Activated CD4-positive, alpha-beta T cell treated with anti-CD3 and anti-CD28 coated beads, Interleukin-2, Interleukin-6, amounts not matched to agents 100 ng/mL and 50 ng/mL, durations not matched to agents 16 hours and 8 hours (primary cell): ENCODE data around the gene HCRTR1.

Experiments used
- DNase-seq: peaks from one replicate; pipeline ENCODE4 v3.0.0-alpha.2; 2020

The HCRTR1 gene

DNA sequence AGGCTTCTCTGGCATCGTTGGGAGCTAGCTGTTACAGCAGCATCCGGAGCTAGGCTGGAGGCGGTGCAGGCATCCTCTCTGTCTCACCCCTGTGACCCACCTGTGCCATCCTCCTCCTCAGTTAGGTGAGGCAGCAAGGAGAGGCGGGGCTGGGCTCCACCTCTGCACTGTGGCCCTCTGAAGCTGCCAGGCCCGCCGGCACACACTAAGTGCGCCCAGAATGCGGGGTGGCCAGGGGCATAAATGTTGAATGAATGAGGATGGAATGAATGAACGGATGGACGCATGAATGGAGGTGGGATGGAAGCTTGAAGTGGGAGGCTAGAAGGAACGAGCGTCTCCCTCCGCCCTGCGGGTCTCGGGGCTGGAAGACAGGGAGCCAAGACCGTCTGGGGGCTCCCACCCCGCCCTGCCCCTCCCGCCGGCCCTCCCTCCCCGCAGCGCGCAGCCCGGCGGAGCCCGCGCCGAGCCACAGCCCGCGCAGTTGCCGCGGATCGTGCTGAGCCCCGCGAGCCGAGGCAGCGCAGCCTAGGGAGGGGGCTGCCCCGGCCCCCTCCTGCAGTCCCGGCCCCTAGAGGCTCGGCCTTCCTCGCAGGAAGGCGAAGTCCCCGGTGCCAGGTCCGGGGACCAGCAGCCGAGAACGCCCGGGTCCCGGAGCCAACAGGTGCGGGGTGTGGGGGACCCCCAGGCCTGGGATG is at the start of gene HCRTR1:
HCRTR1 (plus strand) TSS at position 472 of the 698 bp plus-strand sequence. CDS start 1,504 bp downstream, outside the sequence.
- no peak for DNase-seq

DNA sequence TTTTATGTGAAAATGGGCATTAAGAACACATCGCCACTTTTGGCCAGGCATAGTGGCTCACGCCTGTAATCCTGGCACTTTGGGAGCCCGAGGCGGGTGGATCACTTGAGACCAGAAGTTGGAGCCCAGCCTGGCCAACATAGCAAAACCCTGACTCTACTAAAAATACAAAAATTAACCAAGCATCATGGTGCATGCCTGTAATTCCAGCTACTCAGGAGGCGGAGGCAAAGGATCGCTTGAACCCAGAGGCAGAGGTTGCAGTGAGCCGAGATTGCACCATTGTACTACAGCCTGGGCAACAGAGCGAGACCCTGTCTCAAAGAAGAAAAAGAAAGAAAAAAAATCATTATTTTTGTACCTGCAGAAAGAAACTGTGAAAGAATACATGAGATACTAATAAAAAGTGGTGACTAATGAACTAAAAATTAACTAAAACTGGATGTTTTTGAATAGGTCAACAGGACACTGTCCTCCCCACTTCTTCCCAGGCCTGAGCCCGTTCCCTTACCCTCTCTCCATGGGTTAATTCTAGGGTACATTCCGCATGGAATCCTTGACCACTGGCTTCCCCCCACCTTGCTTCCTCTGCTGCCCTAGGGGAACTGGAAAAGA is 49.4 kb upstream of the HCRTR1 start:
- DNase-seq: no peak

GRCh38 chr1:31568895-31569595 is 48.4 kb upstream of the HCRTR1 start:
- no peak for DNase-seq

GRCh38 chr1:31569596-31570173 is 47.8 kb upstream of the HCRTR1 start:
- DNase-seq: no peak

- no peak for DNase-seq
Measured at GRCh38 chr1:31570228-31570627, 47.3 kb upstream of the HCRTR1 start.

GRCh38 chr1:31570906-31571305 is 46.6 kb upstream of the HCRTR1 start:
- no peak for DNase-seq

DNA sequence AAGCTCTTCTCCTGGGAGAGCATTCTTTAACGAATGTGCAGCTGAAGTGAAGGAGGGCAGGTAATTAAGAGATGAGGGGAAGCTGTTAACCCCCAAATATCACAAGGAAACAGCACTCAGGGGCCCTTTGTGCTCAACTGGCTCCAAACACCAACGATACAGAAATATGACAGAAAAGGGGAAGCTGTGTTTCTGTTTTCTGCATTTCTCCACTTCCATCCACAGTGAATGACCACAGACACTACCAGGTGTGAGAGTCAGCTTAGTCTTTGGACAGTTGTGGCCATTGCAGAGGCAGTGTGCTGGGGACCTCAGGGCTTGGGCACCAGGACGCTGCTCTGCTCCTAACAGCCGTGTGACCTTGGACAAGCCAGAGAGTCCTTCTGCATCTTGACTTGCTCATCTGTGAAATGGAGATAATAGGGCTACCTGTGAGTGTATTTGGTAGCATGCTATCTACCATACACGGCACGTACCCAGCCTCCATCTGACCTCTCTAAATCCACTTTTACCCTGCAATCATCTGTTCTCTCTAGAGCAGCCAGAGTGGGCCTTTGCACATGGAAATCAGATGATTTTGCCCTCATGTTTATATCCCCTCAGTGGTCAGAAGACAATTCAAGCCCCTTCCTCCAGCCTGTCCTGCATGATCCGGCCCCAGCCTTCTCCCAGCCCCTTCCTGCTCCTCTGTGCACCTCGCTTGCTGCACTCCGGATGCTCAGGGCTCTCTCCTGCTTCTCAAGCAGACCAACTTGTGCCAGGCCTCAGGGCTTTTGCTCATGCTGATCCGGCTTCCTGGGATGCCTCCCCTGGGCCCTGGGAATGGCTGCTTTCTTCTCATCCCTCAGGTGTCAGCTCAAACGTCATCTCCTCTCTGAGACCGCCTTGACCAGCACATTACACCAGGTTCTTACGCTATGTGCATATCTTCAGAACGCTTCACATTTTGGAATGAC is 45.9 kb upstream of the HCRTR1 start:
- no peak for DNase-seq

GRCh38 chr1:31572323-31573104 is 45.0 kb upstream of the HCRTR1 start:
- no peak for DNase-seq

DNA sequence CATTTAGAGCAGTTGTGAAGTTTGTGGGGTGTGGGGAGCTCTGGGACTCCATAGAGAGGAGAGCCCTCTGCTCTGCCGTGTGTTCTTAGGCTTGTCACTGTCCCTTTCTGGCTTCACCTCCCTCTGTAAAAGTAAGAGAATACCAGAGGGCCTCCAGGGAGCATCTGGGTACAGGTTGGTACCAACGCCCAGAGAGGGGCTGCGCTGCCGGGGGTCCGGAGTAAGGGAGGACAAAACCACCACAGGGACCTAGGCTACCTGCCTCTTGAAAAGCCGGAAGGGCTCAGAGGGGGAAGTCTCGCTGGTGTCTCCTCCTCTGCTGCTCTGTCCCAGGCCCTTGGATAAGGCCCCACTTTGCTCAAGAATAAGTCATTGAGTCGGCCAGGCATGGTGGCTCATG is 44.2 kb upstream of the HCRTR1 start:
- DNase-seq: no peak

- no peak for DNase-seq
Measured at GRCh38 chr1:31574749-31575368, 42.6 kb upstream of the HCRTR1 start.

GRCh38 chr1:31575369-31576140 is 41.9 kb upstream of the HCRTR1 start:
- no peak for DNase-seq

DNA sequence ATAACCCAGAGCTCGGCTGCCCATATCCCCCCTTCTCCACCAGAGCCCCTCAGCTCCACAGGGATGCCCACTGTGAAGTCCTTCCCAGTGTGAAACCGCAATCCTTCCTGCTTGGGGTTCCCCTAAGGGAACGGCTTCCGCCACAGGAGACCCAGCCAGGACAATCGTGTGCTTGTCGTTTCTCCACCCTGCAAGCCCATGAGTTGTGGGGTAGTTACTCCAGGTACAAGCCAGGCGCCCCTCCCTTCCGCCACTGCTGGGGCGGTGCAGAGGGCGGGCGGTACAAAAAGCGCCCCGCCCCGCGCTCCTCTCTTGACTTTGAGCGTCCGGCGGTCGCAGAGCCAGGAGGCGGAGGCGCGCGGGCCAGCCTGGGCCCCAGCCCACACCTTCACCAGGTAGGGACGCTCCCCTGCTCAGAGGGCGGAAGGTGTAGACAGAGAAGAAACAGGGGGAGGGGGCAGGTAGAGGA is 41.3 kb upstream of the HCRTR1 start, which contains the start of gene TINAGL1:
TINAGL1 (plus strand) TSS at position 315 of the 469 bp plus-strand sequence. CDS start 634 bp downstream, outside the sequence.
- no peak for DNase-seq

GRCh38 chr1:31576743-31577455 is 40.6 kb upstream of the HCRTR1 start:
- DNase-seq: no peak

GRCh38 chr1:31577515-31578192 is 39.8 kb upstream of the HCRTR1 start:
- DNase-seq: no peak

DNA sequence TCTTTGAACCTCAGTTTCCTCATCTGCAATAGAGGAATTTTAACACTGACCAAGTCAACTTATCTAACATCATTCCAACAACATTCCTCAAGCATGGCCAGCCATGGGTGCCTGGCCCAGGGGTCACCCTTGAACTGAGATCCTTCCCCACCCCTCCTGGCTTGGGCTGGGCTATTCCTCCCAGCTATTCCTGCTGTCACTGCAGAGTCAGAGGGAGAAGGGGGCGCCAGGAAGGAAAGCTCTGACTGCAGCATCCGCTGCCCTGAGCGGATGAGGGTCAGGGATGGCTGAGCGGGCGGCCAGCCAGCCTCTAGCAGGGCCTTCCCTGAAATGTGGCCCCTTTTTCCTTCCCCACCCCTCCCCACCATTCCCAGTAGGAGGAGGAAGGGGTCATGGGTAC is 38.1 kb upstream of the HCRTR1 start:
- no peak for DNase-seq

DNA sequence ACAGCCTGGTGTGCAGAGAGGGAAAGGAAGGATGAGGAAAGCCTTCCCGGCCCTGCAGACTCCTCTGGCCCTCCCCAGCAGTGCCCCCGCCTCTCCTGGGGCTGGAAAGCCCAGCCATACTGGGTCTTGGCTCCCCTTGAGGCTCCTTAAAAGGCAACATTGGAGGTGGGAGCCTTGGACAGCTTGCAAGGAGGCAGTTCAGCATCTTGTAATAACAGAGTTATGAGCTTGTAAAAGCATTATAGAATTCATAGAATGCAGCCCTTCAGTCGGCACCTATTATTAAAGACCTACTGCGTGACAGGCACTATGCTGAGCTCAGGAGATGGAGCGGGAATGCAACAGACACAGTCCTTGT is 37.0 kb upstream of the HCRTR1 start:
- no peak for DNase-seq

- no peak for DNase-seq
Measured at GRCh38 chr1:31580891-31581603, 36.4 kb upstream of the HCRTR1 start.
